GM20431 (cell line): ENCODE measurements around the gene OLFM3.

Experiments used
- in situ Hi-C: fragments of 300-500 bp; cut with MseI, MboI; formaldehyde crosslinking; loops from one replicate; pipeline ENCODE4 v1.15.0; 2020; ENCODE audit warnings: low sequenced_read_pairs; ENCODE audit not compliant: unreplicated experiment

The OLFM3 gene

DNA sequence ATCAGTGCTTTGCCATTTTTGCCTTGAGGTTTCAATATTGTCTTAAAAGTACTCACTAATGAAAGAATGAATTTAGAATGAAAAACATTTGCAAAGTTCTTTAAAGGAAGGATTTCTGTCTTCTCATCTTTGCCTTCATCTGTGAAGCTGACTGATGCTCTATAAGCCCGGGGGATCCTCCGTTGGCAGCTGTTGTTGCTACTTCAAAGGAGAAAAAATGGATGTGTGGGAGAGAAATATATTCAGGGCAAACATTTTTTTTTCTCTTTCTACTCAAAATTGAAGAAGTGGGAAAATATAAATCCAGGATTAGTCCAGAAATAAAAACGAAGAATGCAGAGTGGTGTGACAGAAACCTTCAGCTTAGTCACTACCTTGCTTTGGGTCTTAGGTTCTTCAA lies 142.5 kb downstream of the OLFM3 start:
- in situ Hi-C loops, result no loop called here

GRCh38 chr1:101852936-101853335 lies 143.8 kb downstream of the OLFM3 start:
- in situ Hi-C loops, result no loop called here

DNA sequence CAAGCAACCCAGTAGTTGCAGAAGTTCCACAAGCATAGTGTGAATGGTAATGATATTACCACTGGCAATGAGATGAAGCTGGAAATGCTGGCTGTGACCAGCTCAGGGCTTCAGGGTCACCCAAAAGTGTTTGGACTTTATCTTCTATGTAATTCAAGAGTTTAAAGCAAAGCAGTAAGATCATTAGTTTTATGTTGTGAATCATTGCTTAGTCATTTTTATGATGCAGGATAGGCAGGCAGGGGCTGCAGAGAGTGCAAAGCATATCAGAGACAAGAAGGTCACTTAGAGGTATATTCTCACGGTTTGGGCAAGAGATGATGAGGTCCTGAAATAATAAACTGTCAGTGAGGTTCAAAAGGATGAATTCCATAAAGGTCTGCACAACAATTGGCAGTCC lies 147.4 kb downstream of the OLFM3 start:
- in situ Hi-C loops, result no loop called here

DNA sequence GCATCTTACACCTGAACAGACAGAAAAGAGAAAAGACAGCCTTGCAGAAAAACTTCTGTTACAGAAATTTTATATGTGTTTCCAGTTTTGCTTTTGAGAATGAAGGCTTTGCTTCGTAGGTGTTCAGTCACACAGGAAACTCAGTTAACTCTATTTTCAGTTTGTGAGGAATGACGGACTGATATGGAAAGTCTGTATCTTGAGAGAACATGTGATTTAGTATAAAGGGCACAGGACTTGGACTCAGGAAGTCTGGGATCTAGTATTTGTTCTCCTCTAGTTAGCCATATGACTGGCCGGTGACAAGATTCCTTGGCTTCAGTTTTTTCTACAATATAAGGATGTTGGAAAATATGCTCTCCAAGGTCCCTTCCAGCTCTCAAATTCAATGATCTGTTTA lies 149.1 kb downstream of the OLFM3 start:
- in situ Hi-C loops, result no loop called here

- in situ Hi-C loops, result no loop called here
These were observed 149.9 kb downstream of the OLFM3 start for GRCh38 chr1:101846820-101847219.

GRCh38 chr1:101843160-101843559 lies 153.6 kb downstream of the OLFM3 start:
- in situ Hi-C loops, result no loop called here

GRCh38 chr1:101841824-101842223 lies 154.9 kb downstream of the OLFM3 start:
- in situ Hi-C loops, result no loop called here

DNA sequence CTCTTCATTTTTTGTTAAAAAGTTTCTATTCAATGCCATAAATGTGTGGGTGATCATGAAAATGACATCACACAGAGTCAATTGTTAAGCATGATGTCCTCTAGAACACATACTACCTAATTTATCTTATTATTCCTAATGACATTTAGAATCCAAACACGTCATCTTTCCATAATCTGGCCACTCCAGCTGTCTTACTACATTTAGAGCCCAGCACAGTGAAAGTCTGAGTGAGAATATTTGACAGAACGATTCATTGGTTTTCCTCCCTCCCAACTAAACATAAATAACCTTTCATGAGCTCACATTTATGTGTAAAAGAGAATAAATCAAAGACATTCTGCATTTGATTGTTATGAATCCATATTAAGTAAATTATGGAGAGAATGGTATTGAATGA lies 160.7 kb downstream of the OLFM3 start:
- in situ Hi-C loops, result no loop called here

- in situ Hi-C loops, result no loop called here
These were observed 163.4 kb downstream of the OLFM3 start for GRCh38 chr1:101833312-101833711.

DNA sequence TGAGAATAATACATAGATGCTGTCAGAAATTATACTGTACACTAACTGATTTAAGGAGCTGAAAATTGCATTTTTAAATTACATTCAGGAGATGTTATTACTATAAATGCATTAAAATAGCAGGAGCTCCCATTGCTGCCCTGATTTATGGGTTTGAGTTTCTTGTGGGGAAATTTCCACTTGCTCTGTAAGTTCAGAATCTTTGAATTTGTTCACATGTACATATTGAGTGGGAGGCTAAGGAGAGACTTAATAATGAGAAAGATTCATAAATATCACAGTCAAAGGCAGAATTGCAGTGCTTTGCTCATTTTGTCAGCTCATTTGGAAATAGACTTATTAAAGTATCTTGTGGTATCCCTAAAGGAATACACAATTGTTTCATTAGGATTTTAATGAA lies 170.3 kb downstream of the OLFM3 start:
- in situ Hi-C loops, result no loop called here

DNA sequence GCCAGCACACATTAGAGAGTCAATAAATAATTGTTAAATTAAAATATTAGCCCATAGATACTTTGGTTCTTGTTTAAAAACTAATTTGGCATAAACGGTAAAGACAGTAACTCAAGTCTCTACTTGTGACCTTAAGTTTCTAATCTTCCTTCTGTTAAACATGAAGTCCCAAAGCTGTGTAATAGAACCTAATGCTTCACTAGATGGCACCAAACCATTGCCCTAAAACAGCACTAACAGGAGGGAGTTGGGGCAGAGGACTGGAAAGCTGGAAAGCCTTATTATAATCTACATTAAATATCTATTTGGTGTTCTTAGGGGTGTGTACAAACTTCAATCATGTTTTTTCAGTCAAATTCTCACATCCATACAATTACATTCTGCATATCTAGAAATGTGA lies 176.7 kb downstream of the OLFM3 start:
- in situ Hi-C loops, result no loop called here

- in situ Hi-C loops, result no loop called here
These were observed 180.5 kb downstream of the OLFM3 start for GRCh38 chr1:101816262-101816661.

- in situ Hi-C loops, result no loop called here
These were observed 198.3 kb downstream of the OLFM3 start for GRCh38 chr1:101798417-101798816.

DNA sequence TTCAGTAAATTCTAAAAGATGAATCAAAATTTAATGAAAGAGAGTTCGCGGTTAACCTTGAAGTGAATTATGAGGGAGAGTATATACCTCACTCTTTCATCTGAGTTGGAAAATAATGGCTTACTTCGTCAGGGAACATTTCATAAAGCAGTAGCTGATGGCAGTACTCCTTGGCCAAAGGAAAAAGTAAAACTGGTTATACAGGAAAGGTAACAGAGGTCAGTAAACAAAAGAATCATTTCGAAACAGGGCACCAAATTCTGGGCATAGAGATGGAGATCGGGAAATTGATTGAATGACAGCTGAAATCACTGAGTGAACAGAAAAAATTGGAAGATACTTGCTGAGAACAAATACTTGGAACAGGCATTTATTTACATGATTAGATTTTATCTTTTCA lies 199.0 kb downstream of the OLFM3 start:
- in situ Hi-C loops, result no loop called here

DNA sequence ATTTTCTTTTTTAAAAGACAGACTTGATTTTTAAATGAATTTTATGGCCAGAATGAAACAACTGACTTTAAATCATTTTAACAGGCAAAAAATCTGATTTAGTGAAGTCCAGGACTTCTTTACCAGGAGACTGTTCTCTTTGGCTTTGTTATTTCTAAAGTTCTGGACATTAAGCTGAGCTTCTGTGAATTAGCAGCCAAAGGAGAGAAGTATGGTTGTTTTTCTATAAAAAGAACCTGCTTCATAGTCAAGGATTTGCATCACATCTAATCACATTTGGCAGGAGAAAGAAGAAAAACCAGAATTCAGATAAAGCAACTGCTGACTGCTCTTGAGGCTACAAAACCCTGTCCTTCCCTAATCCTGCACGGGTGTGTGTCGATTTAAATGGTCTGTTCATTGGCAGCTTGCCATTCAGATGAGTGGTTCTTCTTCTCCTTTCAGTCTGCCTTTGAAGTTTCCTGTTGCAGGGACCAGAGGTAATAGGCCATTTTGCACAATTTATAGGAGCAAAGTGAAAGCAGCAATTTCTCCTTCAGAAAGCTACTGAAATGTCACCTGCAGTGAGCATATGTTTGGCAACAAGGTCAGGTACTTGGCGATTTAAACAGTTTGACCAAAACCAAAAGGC lies 215.4 kb downstream of the OLFM3 start:
- in situ Hi-C loops, result no loop called here

- in situ Hi-C loops, result no loop called here
These were observed 227.2 kb downstream of the OLFM3 start for GRCh38 chr1:101769520-101769919.

- in situ Hi-C loops, result no loop called here
These were observed 238.7 kb downstream of the OLFM3 start for GRCh38 chr1:101757985-101758384.

DNA sequence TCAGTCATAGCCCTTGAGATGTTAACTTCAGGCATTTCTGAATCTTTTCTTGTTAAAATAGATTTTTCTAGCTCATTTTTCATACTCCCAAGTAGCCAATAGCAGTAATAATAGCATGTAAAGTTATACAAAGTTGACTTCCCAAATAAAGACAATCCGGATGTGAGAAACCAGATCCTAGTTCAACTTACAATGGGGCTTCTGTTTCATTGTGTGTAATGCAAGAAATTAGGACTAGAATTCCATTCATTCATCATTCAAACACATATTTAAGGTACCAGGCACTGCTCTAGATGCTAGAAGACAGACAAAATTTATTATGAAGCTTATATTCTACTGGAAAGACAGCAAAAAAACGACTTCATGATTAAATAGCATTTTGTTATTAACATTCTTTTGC lies 240.3 kb downstream of the OLFM3 start:
- in situ Hi-C loops, result no loop called here
